ENCODE results near the gene MSI2.

The MSI2 gene

GRCh38 chr17:57420734-57421717 lies 164.7 kb downstream of the MSI2 start:
- peak; percentile 95 for DNase-seq

GRCh38 chr17:57422574-57423164 lies 166.3 kb downstream of the MSI2 start:
- DNase-seq: no peak

GRCh38 chr17:57423541-57423940 lies 167.2 kb downstream of the MSI2 start:
- DNase-seq: no peak

- DNase-seq: no peak
These were observed 167.9 kb downstream of the MSI2 start for GRCh38 chr17:57424273-57424672.

- DNase-seq: peak; percentile 24
These were observed 168.5 kb downstream of the MSI2 start for GRCh38 chr17:57424777-57425188.

- peak; percentile 94 for DNase-seq
These were observed 169.1 kb downstream of the MSI2 start for GRCh38 chr17:57425431-57425830.

GRCh38 chr17:57425903-57426880 lies 169.9 kb downstream of the MSI2 start:
- no peak for DNase-seq

- DNase-seq: no peak
These were observed 173.6 kb downstream of the MSI2 start for GRCh38 chr17:57429966-57430365.

GRCh38 chr17:57431415-57431814 lies 175.1 kb downstream of the MSI2 start:
- no peak for DNase-seq

- no peak for DNase-seq
These were observed 176.4 kb downstream of the MSI2 start for GRCh38 chr17:57432507-57433277.

- no peak for DNase-seq
These were observed 177.1 kb downstream of the MSI2 start for GRCh38 chr17:57433452-57433851.

GRCh38 chr17:57434361-57434760 lies 178.0 kb downstream of the MSI2 start:
- no peak for DNase-seq

- no peak for DNase-seq
These were observed 180.2 kb downstream of the MSI2 start for GRCh38 chr17:57436565-57436964.

GRCh38 chr17:57438066-57438731 lies 181.9 kb downstream of the MSI2 start:
- no peak for DNase-seq

- no peak for DNase-seq
These were observed 183.3 kb downstream of the MSI2 start for GRCh38 chr17:57439651-57440050.

- DNase-seq: peak; percentile 87
These were observed 184.4 kb downstream of the MSI2 start for GRCh38 chr17:57440522-57441269.

- no peak for DNase-seq
These were observed 184.9 kb downstream of the MSI2 start for GRCh38 chr17:57441270-57441600.

GRCh38 chr17:57442401-57442823 lies 186.1 kb downstream of the MSI2 start:
- DNase-seq: no peak

- DNase-seq: no peak
These were observed 186.7 kb downstream of the MSI2 start for GRCh38 chr17:57442914-57443571.

GRCh38 chr17:57443781-57444180 lies 187.5 kb downstream of the MSI2 start:
- DNase-seq: no peak

Measured in NCI-H748 treated with DMSO at 0.1 percent for 48 hours (cell line).